Transverse colon (tissue), 4 donors: ENCODE data around the gene TRIM8.

Experiments
- CTCF ChIP-seq, 5 experiments: fragments of 200-600 bp in 3 of 5; fragments of 450-650 bp in 2 of 5; sonication (generic) in 3 of 5; IDR thresholded peaks; 1 replicate in 2 of 5; 2 replicates in 3 of 5; pipeline ENCODE4 v1.5.1; 2016 to 2017; ENCODE audit warnings: antibody characterized with exemption in 5 of 5, inconsistent platforms in 3 of 5, mild to moderate bottlenecking in 2 of 5, moderate library complexity in 1 of 5
- EP300 ChIP-seq: sonication (generic); formaldehyde crosslinking; IDR thresholded peaks from one replicate; pipeline ENCODE4 v1.6.1; 2017; ENCODE audit warnings: antibody characterized with exemption, low read depth
- POLR2A ChIP-seq: fragments of 450-650 bp; IDR thresholded peaks from one replicate; pipeline ENCODE4 v1.6.1; 2016; ENCODE audit warnings: antibody characterized with exemption, mild to moderate bottlenecking, moderate library complexity
- POLR2AphosphoS5 ChIP-seq, 3 donors: sonication (generic); formaldehyde crosslinking; IDR thresholded peaks; one replicate each; pipeline ENCODE4 v1.6.1; 2016; ENCODE audit warnings: antibody characterized with exemption in 3 of 3

- TF ChIP-seq POLR2A: no peak
- TF ChIP-seq CTCF (IDR thresholded peaks at IDR 0.05): no peak
- no peak for TF ChIP-seq EP300
- TF ChIP-seq POLR2AphosphoS5 (IDR thresholded peaks at IDR 0.05): no peak
These were observed 4.9 kb downstream of the TRIM8 start for GRCh38 chr10:102648889-102649796.
